ENCODE results near the gene C12orf43. TPM values are rescaled to one million over a fixed set of nuclear protein-coding genes. Genes with fewer than 3 reads are reported as not detected.

Gene C12orf43
- total RNA-seq, 1 donor from 2014 or later: 19.0 TPM

DNA sequence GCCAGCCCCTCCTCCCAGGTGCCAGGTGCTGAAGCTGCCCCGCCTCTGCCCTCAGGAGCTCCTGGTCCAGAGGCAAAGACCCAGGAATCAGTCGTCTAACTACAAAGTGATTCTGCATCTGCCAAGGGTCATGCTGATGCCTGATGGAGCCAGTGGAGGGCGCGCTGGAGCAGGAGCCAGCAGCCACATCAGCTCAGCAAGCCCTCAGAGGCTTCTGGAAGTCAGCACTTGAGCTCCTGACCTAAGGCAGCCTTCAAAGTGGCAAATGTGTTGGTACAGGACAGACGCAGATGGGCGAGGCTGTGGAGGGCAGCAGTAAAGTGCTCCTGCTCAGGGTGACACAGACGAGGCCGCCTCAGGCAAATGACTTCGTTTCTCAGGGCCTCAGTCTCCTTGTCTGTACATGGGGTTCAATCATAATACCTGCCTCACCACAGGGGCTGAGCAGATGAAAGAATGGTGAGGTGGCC is 10.9 kb downstream of the C12orf43 start:
- Mint-ChIP-seq H3K4me3 (no peak overlapping the region), H3K9me3 (no peaks in the 10 kb centered on the region), H3K36me3 (peaks cover 30% of the 10 kb centered on the region), H3K27ac (no peak overlapping the region), H3K4me1 (peaks cover 3% of the 10 kb centered on the region), H3K27me3 (ENCODE audit: low read depth) (no peaks in the 10 kb centered on the region)
- no peak for DNase-seq (ENCODE audit: low spot score in 2 of 2, unreplicated experiment in 2 of 2)
- TF ChIP-seq, protein P1, sequence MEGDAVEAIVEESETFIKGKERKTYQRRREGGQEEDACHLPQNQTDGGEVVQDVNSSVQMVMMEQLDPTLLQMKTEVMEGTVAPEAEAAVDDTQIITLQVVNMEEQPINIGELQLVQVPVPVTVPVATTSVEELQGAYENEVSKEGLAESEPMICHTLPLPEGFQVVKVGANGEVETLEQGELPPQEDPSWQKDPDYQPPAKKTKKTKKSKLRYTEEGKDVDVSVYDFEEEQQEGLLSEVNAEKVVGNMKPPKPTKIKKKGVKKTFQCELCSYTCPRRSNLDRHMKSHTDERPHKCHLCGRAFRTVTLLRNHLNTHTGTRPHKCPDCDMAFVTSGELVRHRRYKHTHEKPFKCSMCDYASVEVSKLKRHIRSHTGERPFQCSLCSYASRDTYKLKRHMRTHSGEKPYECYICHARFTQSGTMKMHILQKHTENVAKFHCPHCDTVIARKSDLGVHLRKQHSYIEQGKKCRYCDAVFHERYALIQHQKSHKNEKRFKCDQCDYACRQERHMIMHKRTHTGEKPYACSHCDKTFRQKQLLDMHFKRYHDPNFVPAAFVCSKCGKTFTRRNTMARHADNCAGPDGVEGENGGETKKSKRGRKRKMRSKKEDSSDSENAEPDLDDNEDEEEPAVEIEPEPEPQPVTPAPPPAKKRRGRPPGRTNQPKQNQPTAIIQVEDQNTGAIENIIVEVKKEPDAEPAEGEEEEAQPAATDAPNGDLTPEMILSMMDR (IDR thresholded peaks at IDR 0.05; ENCODE audit: unreplicated experiment): no peak

DNA sequence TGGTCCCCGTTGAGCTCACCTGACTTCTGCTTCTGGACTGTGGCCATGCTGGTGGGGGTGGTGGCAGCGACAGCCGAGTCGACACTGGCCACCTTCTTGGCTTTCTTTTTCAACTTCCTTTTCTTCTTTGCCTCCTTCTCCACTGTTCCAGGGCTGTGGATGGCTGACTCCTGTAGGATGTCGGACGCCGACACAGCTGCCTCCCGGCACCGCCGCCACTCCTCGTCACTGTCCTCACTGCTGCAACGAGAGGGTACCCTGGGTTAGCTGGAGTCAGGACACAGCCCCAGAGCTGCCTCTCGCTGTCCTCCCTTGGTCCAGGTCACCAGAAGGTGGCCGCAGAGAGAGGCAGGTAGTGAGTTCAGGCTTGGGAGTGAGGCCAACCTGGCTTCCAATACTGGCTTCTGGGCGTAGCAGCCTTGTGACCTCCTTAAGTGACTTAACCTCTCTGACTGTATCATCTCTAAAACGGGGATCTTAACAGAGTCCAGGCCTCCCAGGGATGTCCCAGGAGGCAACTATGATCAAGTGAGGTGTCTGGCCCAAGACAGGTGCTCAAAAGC is 12.0 kb downstream of the C12orf43 start:
- Mint-ChIP-seq H3K9me3 (no peaks in the 10 kb centered on the region), H3K27ac (no peak overlapping the region), H3K27me3 (ENCODE audit: low read depth) (no peaks in the 10 kb centered on the region), H3K4me3 (no peak overlapping the region), H3K4me1 (peaks cover 8% of the 10 kb centered on the region), H3K36me3 (peaks cover 30% of the 10 kb centered on the region)
- TF ChIP-seq, protein P1 (IDR thresholded peaks at IDR 0.05; ENCODE audit: unreplicated experiment): no peak
- no peak for DNase-seq (ENCODE audit: low spot score in 2 of 2, unreplicated experiment in 2 of 2)

DNA sequence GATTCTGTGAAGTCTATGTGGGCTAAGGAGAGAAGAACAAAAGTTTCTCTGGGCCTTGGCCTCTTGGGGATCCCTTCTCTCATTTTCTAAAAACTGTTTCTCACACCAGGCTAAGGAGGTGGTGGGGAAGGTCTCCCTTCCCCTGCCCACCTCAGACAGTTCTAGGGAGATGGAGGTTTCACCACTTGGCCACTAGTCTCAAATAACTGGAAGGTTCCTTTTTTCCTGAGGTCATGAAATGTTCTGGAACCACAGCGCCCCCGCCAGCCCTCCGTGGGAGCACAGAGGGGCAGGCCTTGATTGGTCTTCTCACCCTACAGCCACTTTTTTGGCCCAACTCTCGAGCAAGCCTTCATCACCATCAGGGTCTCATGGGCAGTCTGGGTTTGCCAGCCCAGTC is 12.6 kb downstream of the C12orf43 start:
- no peak for DNase-seq (ENCODE audit: low spot score in 2 of 2, unreplicated experiment in 2 of 2)
- Mint-ChIP-seq H3K36me3 (peaks cover 30% of the 10 kb centered on the region), H3K4me1 (peaks cover 8% of the 10 kb centered on the region), H3K9me3 (no peaks in the 10 kb centered on the region), H3K4me3 (no peak overlapping the region), H3K27ac (no peak overlapping the region), H3K27me3 (ENCODE audit: low read depth) (no peaks in the 10 kb centered on the region)
- TF ChIP-seq, protein P1 (IDR thresholded peaks at IDR 0.05; ENCODE audit: unreplicated experiment): no peak

DNA sequence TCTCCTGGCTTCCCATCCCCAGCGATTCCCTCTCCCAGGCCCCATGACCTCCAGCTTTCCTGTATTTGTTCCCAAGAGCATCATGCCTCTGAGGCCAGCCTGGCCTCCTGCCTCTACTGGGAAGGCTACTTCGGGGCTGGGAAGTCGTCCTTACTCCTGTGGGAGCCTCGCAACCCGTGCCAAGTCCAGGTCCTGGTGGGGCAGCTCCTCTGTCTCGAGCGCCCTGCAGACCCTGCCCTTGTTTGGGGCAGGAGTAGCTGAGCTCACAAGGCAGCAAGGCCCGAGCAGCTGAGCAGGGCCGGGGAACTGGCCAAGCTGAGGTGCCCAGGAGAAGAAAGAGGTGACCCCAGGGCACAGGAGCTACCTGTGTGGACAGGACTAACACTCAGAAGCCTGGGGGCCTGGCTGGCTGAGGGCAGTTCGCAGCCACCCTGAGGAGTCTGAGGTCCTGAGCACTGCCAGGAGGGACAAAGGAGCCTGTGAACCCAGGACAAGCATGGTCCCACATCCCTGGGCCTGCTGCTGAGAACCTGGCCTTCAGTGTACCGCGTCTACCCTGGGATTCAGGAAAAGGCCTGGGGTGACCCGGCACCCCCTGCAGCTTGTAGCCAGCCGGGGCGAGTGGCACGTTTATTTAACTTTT is 14.3 kb downstream of the C12orf43 start:
- Mint-ChIP-seq H3K9me3 (no peaks in the 10 kb centered on the region), H3K27ac (peak overlapping the region; percentile 34), H3K4me1 (peaks cover 8% of the 10 kb centered on the region), H3K4me3 (no peak overlapping the region), H3K36me3 (peaks cover 22% of the 10 kb centered on the region), H3K27me3 (ENCODE audit: low read depth) (no peaks in the 10 kb centered on the region)
- DNase-seq (ENCODE audit: low spot score in 2 of 2, unreplicated experiment in 2 of 2): no peak
- TF ChIP-seq, protein P1 (IDR thresholded peaks at IDR 0.05; ENCODE audit: unreplicated experiment): no peak

DNA sequence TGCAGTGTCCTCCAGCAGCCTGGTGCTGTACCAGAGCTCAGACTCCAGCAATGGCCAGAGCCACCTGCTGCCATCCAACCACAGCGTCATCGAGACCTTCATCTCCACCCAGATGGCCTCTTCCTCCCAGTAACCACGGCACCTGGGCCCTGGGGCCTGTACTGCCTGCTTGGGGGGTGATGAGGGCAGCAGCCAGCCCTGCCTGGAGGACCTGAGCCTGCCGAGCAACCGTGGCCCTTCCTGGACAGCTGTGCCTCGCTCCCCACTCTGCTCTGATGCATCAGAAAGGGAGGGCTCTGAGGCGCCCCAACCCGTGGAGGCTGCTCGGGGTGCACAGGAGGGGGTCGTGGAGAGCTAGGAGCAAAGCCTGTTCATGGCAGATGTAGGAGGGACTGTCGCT is 15.2 kb downstream of the C12orf43 start:
- Mint-ChIP-seq H3K4me1 (peaks cover 8% of the 10 kb centered on the region), H3K36me3 (peaks cover 20% of the 10 kb centered on the region), H3K4me3 (no peak overlapping the region), H3K27ac (no peak overlapping the region), H3K27me3 (ENCODE audit: low read depth) (no peaks in the 10 kb centered on the region), H3K9me3 (no peaks in the 10 kb centered on the region)
- TF ChIP-seq, protein P1 (IDR thresholded peaks at IDR 0.05; ENCODE audit: unreplicated experiment): no peak
- no peak for DNase-seq (ENCODE audit: low spot score in 2 of 2, unreplicated experiment in 2 of 2)
